ENCODE data around the gene NPIPA3. TPM values are rescaled to one million over a fixed set of nuclear protein-coding genes. Genes with fewer than 3 reads are reported as not detected.
"Not testable (repeated sequence)": the region's sequence is repeated elsewhere in the genome, so short reads cannot be mapped to it uniquely, and the experiment has no call there.

NPIPA3 gene
- total and polyA plus RNA-seq, 2 of the 8 experiments (the other 6 are each of a cell fraction or from before 2014, with no cell fraction given) = 0.88 to 10.5 TPM

GRCh38 chr16:14773654-14774053 is 70.4 kb downstream of the NPIPA3 start:
- WGBS, 2 experiments (ENCODE audit: extremely low coverage in 1 of 2, insufficient coverage in 1 of 2, insufficient read length in 1 of 2, insufficient replicate concordance in 2 of 2, low coverage in 1 of 2, low lambda C conversion rate in 2 of 2, missing lambda C conversion rate in 1 of 2) = no CpG with 5 or more reads among the region's 2 CpGs
- H2AFZ ChIP-seq (ENCODE audit: low read length); H3K14ac ChIP-seq (ENCODE audit: insufficient read length); H3K27ac ChIP-seq (ENCODE audit: low read depth, low read length); H3K23ac ChIP-seq (ENCODE audit: insufficient read length); H2BK20ac ChIP-seq (ENCODE audit: low read length); POLR2A ChIA-PET (ENCODE audit: partially characterized antibody); H2AK5ac ChIP-seq (ENCODE audit: low read depth, low read length); H3K4me1 ChIP-seq (replicated peaks in 1 of 4; ENCODE audit: control insufficient read depth in 3 of 4, insufficient read depth in 4 of 4, low read length in 3 of 4); H3K56ac ChIP-seq (replicated peaks; ENCODE audit: insufficient read length, low read depth, low read length); H3K4me3 ChIP-seq (ENCODE audit: extremely low read depth in 1 of 4, insufficient read depth in 2 of 4, low read depth in 3 of 4, low read length in 4 of 4); H2BK5ac ChIP-seq (ENCODE audit: low read depth, low read length); H3K9ac ChIP-seq (replicated peaks in 1 of 4; ENCODE audit: extremely low read depth in 1 of 4, low read depth in 3 of 4, low read length in 3 of 4); H4K5ac ChIP-seq (ENCODE audit: insufficient read length, low read depth, low read length); H3K79me1 ChIP-seq (ENCODE audit: low read depth, low read length); H3K9me3 ChIP-seq (ENCODE audit: insufficient read depth in 2 of 2, low read depth in 1 of 2, low read length in 1 of 2); H3K36me3 ChIP-seq (ENCODE audit: control insufficient read depth in 2 of 4, insufficient read depth in 4 of 4, low read length in 3 of 4); H4K91ac ChIP-seq (replicated peaks; ENCODE audit: insufficient read length, low read length); H4K20me1 ChIP-seq (replicated peaks in 1 of 2; ENCODE audit: control insufficient read depth in 1 of 2, insufficient read depth in 2 of 2, low read length in 2 of 2); H3K79me2 ChIP-seq (ENCODE audit: control insufficient read depth in 1 of 2, insufficient read depth in 2 of 2, low read length in 2 of 2); CTCF ChIA-PET (ENCODE audit: partially characterized antibody); H3K4me2 ChIP-seq (ENCODE audit: insufficient read depth in 1 of 2, low read depth in 2 of 2, low read length in 2 of 2); H3K4ac ChIP-seq (replicated peaks; ENCODE audit: insufficient read length, low read depth, low read length); H2BK15ac ChIP-seq (ENCODE audit: low read length); H3K27me3 ChIP-seq (replicated peaks in 1 of 4; ENCODE audit: control insufficient read depth in 3 of 4, extremely low read depth in 1 of 4, insufficient read depth in 3 of 4, low read length in 3 of 4); FAIRE-seq; H4K8ac ChIP-seq (ENCODE audit: extremely low read depth, insufficient read depth, low read length); H3K18ac ChIP-seq (ENCODE audit: extremely low read depth, low read length); H2BK12ac ChIP-seq (ENCODE audit: low read depth, low read length); H3K23me2 ChIP-seq (ENCODE audit: low read depth, low read length); H2BK120ac ChIP-seq (replicated peaks; ENCODE audit: low read depth, low read length); DNase-seq (ENCODE audit: low read depth in 1 of 2, low spot score in 2 of 2): not testable (repeated sequence)

GRCh38 chr16:14775624-14776023 is 72.4 kb downstream of the NPIPA3 start:
- H2BK12ac ChIP-seq (ENCODE audit: low read depth, low read length); H3K56ac ChIP-seq (replicated peaks; ENCODE audit: insufficient read length, low read depth, low read length); H3K36me3 ChIP-seq (ENCODE audit: control insufficient read depth in 2 of 4, insufficient read depth in 4 of 4, low read length in 3 of 4); H2BK15ac ChIP-seq (ENCODE audit: low read length); H4K91ac ChIP-seq (replicated peaks; ENCODE audit: insufficient read length, low read length); H2BK20ac ChIP-seq (ENCODE audit: low read length); FAIRE-seq; H3K79me2 ChIP-seq (ENCODE audit: control insufficient read depth in 1 of 2, insufficient read depth in 2 of 2, low read length in 2 of 2); H3K23ac ChIP-seq (ENCODE audit: insufficient read length); H2BK120ac ChIP-seq (replicated peaks; ENCODE audit: low read depth, low read length); H2BK5ac ChIP-seq (ENCODE audit: low read depth, low read length); H3K4me2 ChIP-seq (ENCODE audit: insufficient read depth in 1 of 2, low read depth in 2 of 2, low read length in 2 of 2); H3K27me3 ChIP-seq (replicated peaks in 1 of 4; ENCODE audit: control insufficient read depth in 3 of 4, extremely low read depth in 1 of 4, insufficient read depth in 3 of 4, low read length in 3 of 4); H4K20me1 ChIP-seq (replicated peaks in 1 of 2; ENCODE audit: control insufficient read depth in 1 of 2, insufficient read depth in 2 of 2, low read length in 2 of 2); H4K8ac ChIP-seq (ENCODE audit: extremely low read depth, insufficient read depth, low read length); H3K18ac ChIP-seq (ENCODE audit: extremely low read depth, low read length); DNase-seq (ENCODE audit: low read depth in 1 of 2, low spot score in 2 of 2); H3K14ac ChIP-seq (ENCODE audit: insufficient read length); H3K27ac ChIP-seq (ENCODE audit: low read depth, low read length); H2AK5ac ChIP-seq (ENCODE audit: low read depth, low read length); H3K9ac ChIP-seq (replicated peaks in 1 of 4; ENCODE audit: extremely low read depth in 1 of 4, low read depth in 3 of 4, low read length in 3 of 4); H3K79me1 ChIP-seq (ENCODE audit: low read depth, low read length); H3K4ac ChIP-seq (replicated peaks; ENCODE audit: insufficient read length, low read depth, low read length); CTCF ChIA-PET (ENCODE audit: partially characterized antibody); H4K5ac ChIP-seq (ENCODE audit: insufficient read length, low read depth, low read length); H2AFZ ChIP-seq (ENCODE audit: low read length); H3K23me2 ChIP-seq (ENCODE audit: low read depth, low read length); H3K4me3 ChIP-seq (ENCODE audit: extremely low read depth in 1 of 4, insufficient read depth in 2 of 4, low read depth in 3 of 4, low read length in 4 of 4); H3K9me3 ChIP-seq (ENCODE audit: insufficient read depth in 2 of 2, low read depth in 1 of 2, low read length in 1 of 2); POLR2A ChIA-PET (ENCODE audit: partially characterized antibody); H3K4me1 ChIP-seq (replicated peaks in 1 of 4; ENCODE audit: control insufficient read depth in 3 of 4, insufficient read depth in 4 of 4, low read length in 3 of 4): not testable (repeated sequence)
- no CpG with 5 or more reads among the region's 2 CpGs for WGBS, 2 experiments (ENCODE audit: extremely low coverage in 1 of 2, insufficient coverage in 1 of 2, insufficient read length in 1 of 2, insufficient replicate concordance in 2 of 2, low coverage in 1 of 2, low lambda C conversion rate in 2 of 2, missing lambda C conversion rate in 1 of 2)

Measured in H1 (cell line).